HG03280 (cell line): ENCODE results near the gene ADAMTS12.

Source experiments
- ATAC-seq: cut with Tn5 transposase; IDR thresholded peaks from one replicate; pipeline ENCODE4 v1.9.1; 2021; ENCODE audit warnings: mild to moderate bottlenecking, moderate library complexity; ENCODE audit not compliant: unreplicated experiment

ADAMTS12 gene

DNA sequence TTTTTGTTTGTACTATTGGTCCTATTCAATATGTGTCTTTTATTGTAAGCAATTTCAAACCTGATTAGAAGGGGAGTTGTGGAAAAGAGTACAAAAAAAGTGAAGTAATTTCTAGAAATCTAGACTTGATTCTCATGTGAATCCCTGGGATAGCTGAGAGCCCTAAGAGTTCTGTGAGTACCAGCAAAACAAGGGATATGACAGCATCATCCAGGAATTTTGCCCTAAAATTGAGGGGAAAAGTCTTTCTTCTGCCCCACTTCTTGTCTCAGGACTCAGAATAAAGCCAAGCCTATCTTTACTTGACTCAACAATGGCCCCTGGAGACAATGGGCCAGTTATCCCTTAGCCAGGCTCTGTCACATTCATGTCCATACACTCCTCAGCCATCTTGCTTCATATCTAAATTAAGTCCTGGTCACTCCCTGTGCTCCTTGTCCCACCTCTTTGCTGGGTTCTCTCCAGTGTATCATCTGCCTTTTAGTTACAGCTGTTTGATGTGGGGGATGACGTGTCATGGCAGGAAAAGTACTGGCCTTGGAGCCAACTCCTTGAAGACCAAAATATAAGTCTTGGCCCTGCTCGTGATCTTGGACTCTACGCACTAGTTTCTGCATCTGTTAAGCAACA lies 81.2 kb downstream of the ADAMTS12 start:
- no peak for ATAC-seq

DNA sequence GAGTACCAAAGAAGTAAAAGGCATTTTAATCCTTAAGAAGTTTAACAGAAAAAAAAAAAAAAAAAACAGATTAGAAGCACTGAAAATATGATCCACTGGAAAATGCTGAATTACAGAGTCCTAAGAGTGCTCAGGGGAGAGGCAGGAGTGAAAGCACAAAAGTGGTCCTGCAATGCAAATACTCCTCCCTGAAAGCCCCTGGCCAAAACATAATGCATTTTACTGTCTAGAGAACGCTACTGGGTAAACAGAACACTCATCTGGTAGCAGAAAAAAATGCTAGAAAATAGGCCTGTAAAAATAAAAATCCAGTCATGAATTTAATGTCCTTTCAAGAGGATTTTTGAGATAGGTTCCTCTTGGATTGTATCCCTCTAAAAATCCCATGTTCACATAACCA lies 81.9 kb downstream of the ADAMTS12 start:
- no peak for ATAC-seq

DNA sequence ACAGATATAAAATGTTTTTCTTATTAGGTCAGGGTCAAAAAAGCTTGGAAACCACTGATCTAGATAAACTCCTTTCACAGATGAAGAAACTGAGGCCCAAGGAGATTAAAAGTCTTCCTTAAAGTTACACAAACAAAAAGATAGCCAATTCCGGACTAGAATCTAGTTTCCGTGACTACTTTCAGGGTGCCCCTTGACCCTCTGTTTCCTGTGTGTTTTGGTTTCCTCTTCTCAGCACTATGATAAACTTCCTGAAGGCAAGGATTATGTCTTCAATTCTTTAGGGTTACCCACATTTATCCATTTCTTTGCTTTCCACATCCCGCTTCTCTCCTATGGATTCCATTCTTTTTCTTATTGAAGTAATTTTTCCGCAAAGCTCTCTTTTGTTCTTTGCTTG lies 83.1 kb downstream of the ADAMTS12 start:
- ATAC-seq, result no peak

DNA sequence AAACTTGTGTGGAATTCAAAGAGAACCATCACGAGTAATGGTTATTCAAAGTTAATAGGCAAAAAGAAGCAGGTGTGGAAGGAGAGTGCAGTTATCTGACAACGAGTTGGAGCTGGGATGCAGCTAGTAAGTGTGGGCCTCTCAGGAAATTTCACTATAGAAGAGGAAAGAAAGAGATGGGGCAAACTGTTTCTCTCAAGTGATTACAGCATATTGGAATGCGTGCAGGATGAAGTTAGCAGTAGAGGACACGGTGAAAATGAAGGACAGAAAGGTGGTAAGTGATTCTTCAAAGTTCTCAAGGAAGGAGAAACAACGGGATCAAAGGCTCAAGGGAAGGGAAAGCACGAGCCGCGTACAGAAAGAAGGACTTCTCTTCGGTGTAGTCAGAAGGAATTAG lies 84.0 kb downstream of the ADAMTS12 start:
- no peak for ATAC-seq

DNA sequence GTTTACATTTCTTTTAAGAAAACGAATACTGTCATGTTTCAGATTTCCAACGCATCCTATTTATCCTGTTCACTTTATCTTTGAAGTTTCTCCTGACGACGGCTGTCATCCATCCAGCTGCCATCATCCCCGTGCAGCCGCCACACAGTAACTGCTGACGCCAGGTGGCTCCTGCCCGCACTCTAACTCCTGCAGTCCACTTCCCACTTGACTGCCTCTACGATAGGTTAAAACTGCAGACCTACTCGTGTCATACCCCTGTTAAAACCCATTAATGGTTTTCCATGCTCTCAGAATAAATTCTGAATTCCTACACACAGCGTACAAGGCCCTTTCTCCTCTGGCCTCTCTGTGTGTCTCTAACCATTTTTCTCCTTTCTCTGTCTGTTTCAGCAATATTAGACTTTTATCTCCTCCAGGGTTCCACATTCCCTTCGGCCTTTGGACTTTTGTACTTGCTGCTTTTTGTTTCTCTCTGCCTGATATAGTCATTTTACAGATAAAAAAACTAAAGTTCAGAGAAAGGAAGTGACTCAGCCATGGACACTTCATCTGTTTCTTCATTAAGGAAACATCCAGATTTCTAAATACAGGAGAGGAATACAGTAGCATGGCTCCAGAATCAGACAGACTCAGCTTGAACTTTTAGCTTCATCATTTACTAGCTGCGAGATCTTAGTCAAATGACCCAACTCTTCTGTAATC lies 84.9 kb downstream of the ADAMTS12 start:
- ATAC-seq, result no peak

DNA sequence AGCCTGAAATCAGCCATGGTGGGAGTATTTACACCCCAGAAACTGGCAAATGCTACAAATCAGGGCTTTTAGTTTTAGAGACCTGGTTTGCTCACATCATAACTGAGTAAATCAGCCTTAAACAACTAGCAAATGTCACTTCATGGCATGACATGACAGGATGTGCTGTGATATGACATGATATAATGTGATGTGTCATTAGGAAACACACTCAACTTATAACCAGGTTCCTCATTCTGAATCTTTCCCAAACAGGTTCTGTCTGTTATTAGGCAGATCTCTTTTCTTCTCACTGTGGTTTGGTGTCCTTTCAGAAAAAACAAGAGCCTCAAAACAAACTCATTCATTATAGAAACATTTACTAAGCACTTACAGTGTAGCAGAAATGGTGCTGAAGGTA lies 90.5 kb downstream of the ADAMTS12 start:
- no peak for ATAC-seq

DNA sequence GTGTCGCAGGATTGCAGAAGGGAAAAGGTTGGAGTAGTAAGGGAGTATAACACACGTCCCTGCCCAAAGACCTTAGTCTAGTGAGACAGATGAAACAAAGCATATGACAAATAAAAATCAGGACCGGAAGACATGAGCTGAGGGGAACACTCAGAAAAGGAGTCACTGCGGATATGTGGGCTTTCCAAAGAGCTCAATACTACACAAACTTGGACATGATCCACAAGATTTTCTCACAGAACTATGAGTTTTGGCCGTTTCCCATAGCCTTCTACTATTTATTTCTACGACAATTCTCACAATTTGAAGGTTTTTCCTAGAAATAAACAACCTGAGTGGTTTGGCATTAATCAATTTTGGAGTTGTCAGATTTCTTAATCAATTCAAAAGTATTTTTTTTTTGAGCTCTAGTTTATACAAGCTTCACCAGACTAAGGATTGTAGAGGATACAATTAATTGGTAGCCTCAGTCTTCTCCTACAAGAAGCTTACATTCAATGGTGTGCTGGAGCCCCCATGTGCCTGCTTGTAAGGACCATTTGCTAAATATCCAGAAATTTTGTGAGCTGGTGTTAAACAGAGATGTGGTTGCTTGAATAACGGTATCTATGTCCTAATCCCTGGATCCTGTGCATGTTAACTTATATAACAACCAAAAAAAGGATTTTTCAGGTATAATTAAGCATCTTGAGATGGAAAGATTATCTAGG lies 91.4 kb downstream of the ADAMTS12 start:
- ATAC-seq, result no peak

DNA sequence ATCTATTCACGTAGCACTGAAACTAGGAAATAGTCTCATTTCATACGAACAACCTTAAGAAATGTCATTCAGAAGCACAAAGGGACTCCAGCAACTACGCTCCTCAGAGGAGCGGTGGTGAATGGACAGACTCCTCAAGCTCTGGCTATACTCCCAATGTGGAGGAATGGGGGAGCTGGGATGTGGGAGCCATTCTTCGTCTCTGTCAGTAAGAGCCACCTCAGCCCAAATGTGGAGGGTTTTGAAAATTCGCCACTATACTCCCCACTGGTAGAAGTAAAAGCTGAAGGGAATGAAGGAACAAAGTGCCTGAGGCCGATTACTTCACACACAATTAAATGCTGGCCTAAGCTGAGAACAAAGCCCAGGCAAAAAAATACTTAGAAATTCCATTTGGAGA lies 96.3 kb downstream of the ADAMTS12 start:
- no peak for ATAC-seq

DNA sequence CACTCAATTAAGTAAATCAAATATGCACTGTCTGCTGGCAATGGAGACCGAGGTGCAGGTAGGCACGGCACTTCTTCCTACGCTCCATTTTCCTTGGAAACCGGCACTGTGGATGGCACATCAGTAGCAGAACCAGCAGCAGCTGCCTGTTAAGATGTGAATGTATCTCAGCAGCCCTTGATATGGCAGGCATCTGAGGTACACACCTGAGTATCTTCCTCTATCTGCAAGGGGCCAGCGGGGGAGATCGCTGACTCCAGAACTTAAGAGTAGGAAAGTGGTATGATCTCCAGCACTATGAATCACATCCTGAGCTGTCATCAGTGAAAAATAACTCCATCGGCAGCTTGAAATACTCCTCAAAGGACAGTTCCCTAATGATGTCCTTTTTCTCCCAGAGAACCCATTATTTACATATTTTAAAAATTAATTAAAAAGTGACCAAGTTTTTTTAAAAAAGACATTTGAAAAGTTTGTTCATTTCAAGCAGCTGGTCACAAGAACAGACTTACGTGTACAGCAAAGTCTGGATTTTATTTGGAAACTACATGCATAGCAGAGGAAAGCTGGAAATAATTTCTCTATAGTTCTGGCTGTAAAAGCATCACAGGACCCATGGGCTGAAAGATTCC lies 97.1 kb downstream of the ADAMTS12 start:
- no peak for ATAC-seq

DNA sequence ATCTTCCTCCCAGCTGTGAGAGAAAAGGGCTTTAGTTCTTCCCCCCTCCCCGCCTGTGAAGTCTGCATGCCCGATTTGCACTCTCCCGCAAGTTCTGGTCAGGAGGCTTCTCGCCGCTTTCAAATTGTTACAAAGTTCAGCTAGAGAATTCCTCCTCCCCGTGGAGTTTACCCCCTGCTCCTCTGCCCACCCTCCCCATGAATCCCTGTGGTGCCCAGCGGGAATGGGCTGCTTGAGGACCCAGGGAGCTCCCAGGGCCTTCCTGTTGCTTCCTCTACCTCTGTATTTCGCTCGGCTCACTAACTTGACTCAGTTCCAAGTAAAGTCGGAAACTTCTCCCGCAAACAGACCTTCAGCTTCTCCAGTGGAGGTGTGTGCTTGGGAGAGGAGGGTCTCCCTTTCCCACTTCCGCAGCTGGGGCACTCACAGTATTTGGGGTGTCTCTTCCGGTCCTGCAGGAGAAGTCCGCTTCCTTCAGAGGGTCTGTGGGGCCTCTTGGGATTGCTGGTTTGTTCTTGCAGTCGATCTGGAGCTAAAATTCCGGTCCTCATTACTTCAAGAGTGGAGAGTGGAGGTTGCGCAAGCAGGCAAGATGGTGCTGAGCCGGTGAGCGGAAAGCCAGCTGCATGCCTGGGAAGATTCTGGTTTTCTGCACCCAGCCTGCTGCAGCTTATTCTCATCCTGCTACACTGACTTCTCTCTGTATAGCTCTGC lies 97.8 kb downstream of the ADAMTS12 start:
- ATAC-seq, result no peak

DNA sequence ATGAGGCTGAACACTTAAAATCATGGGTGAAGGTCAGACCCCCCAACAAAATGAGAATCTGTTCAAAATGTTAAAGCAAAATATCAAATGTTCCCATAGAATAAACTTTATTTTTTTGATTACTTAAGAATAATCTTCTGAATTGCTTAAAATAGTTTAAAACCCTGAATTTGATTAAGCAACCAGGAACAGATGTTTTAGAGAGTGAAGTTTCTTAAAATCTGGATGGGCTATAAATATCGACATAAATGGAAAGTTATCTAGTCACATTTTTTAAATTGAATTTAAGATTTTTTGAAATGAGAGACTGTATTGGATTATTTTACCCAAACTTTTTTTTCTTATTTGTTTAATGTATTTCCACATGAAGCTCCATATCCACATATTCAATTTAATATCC lies 98.5 kb downstream of the ADAMTS12 start:
- no peak for ATAC-seq

DNA sequence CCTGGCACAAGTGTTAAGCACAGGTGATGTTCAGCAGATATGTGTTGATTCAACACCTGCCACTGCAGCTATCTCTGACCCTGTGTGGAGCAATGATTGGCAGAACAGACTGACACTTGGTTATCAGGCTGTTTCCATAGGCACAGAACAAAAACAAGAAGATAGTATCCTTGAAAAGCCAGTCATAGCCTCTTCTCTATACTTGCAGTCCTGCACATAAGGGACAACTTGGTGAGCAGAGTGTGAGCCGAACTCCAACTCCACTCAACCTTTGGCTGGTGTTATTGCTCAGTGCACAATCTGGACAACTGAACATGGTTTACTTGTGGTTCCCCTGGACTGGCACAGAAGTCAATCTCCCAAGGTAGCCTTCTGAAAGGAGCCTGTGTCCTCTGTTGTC lies 99.2 kb downstream of the ADAMTS12 start:
- ATAC-seq, result no peak

DNA sequence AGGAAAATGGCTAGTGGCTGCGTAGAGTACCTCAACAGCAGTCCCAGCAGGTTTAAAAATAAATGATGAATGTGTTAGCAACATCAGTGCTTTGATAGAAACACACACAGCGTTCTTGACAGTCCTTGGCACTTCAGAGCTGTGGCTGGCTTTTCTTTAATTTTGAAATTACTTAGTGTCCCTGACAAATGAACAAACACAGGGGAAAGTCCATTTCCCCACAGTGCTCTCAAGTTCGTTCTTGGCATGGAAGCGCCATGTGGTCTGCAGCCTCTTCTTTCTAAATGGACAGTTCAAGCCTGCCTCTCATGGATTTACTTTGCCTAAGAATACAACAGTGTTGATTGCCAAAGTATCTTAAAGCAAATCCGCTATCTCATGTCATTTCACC lies 102.2 kb downstream of the ADAMTS12 start:
- no peak for ATAC-seq

DNA sequence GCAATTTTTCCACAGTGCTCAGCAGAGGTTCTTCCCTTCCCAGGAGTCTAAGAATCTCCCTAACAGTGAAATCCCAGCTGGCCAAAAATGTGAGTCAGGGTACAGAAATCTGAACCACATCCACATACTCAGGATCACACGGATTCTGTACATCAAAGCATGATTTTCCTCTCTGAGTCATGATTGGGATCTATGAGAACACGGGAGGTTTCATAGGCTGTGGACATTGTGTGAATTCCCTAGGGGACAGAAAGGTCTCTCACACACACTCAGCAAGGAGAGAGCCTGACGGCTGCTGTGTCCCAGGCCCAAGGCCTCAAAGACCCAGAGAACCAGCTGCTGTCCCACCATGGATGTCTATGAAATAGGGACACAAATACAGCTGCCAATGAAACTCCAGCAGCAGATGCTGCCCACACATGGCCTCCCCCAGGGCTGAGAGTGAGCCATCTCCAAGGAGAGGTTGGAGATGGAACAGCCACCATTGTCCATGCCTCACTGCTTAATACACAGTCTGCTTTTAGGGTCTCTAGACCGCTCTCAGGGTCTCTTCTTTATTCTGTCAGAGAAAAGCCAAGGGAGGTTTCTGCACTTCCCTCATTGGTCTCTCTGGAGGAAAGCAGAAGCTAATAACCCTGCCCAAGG lies 102.7 kb downstream of the ADAMTS12 start:
- no peak for ATAC-seq

DNA sequence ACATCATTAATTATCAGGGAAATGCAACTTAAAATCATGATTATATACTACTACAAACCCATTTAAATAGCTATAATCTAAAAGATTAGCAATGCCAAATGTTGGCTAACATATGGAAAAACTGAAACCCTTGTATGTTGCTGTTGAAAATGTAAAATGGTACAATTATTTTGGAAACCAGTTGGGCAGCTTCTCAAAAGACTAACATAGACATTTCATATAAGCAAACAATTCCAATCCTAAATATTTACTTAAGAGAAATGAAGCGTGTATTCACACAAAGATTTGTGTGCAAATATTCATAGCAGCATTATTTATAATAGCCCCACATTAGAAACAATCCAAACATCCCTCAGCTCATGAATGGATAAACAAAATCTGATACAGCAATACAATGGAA lies 106.2 kb downstream of the ADAMTS12 start:
- ATAC-seq, result no peak

DNA sequence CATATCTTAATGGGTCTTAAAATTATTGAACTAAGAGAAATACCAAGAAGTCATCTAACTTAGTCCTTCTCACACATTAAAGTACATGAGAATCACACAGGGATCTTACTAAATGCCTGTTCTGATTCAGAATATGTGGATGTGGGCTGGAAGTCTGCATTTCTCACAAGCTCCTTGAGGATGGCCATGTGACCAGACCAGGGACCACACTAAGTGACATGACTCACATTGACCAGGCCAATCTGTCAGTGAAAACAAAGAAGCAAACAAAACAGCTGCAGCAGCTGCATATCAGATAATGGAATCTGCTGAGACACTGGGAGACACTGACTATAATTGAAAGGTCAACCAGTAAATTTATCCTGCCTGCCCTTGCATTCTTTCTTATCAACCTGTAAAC lies 110.5 kb downstream of the ADAMTS12 start:
- no peak for ATAC-seq

DNA sequence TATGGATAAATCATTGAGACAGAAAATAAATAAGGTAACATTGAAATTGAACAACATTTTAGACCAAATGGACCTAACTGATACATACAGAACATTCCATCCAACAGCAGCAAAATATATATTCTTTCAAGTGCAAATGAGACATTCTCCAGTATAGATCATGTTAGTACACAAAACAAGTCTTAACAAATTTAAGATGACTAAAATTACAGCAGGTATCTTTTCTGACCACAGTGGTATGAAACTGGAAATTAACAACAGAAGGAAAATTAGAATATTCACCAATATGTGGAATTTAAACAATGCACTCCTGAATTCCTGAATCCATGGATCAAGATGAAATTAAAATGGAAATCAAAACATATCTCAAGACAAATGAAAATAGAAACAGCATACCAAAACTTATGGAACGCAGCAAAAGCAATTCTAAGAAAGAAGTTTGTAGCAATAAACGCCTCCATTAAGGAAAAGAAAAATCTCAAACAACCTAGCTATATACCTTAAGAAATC lies 115.6 kb downstream of the ADAMTS12 start:
- ATAC-seq, result no peak

DNA sequence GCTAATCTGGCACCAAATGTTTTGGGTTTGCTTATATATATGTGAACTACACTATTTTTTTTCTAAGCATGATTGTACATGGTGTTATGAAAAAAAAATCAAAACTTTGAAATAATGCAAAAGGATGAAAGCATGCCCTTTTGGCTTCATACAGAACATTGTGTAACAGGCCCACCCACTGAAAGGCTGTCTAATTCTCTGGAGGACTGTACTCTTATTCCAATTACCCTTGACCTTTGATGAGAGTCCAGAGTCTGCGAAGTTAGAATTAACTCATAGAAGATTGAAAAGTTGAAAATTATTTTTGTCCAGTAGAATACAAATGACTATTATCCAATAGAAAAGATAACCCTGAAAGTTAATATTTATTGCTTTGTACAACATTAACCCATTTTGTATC lies 117.4 kb downstream of the ADAMTS12 start:
- no peak for ATAC-seq

DNA sequence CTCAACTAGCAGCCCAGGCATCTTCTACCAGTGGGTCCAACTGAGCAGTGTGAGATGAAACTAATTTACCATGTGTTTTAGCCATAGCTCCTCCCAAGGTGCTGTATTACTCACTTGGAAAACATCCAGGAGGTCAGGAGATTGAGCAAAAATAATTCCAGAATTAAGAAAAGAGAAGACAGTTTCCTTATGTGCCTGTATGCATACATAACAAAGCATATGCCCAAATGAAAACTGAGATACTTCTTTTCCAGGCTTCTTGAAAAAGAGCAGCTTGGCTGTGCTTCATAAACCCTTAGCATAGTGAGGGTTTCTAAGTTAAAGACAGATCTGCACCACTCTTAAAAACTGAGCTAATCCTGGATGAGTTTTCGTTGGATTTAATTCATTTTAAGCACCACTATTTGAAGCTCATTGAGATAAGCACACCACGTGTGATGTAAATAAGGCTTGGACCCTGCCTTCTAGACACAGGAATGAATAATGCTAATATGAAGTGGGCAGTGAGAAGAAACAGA lies 119.4 kb downstream of the ADAMTS12 start:
- ATAC-seq, result no peak

DNA sequence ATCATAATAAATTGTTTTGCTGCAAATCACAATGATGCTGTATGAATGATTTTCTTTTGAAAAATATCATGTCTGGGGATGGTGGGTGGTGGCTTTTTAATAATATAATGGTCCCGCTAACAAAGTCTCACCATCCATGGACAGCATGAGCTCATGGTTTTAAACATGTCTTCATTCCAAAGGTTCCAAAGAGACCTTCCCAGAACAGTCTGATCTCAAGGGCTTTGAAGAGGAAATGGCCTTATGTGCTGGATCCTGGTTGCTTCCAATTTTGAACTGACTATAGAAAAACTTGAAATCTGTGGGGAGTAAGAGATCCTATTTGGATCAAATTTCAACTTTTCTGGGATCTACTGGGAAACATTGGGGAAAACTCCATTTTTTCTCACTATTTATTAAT lies 121.8 kb downstream of the ADAMTS12 start:
- no peak for ATAC-seq
